K562 (cell line): ENCODE measurements around the gene ELOB. TPM values are rescaled to one million over a fixed set of nuclear protein-coding genes. Genes with fewer than 3 reads are reported as not detected.

Source experiments
- ATAC-seq: fragments of 200-7000 bp; cut with Tn5 transposase; 3 replicates; pipeline ENCODE4 v1.9.1; 2020; ENCODE audit warnings: moderate library complexity
- BruUV-seq: library from RNA; stranded (reverse); fragments of 400-500 nt; replicated peaks from 2 replicates; lab custom pipeline; 2021; lab: Mats Ljungman, UMichigan
- CTCF ChIA-PET: fragments of 300-600 bp; formaldehyde crosslinking; extraction: SDS; loops from one replicate; lab custom pipeline; 2021; ENCODE audit warnings: low intra/inter-chr PET ratio; lab: Yijun Ruan, JAX
- POLR2A ChIA-PET: fragments of 300-600, 350-650 bp; sonication (Branson Sonifier 250); formaldehyde crosslinking; extraction: SDS; loops from one replicate; lab custom pipeline; 2021; ENCODE audit warnings: antibody characterized with exemption, inconsistent platforms; lab: Yijun Ruan, JAX
- DNase-seq, 4 experiments: peaks; one replicate each; pipeline versions ENCODE4 v3.0.0 to v3.0.0-alpha.2; 2011 to 2018; ENCODE audit warnings: low spot score in 3 of 4, mixed read lengths in 3 of 4; ENCODE audit errors: extremely low read depth in 1 of 4
- FAIRE-seq: peaks from 2 replicates; lab custom pipeline; 2011; peaks lifted over from hg19 to GRCh38; lab: Jason Lieb, UNC
- H2AFZ ChIP-seq: 2 replicates; pipeline ENCODE4 v1.6.0; 2011; ENCODE audit warnings: low read depth, low read length, control low read depth, inconsistent platforms
- H3K27ac ChIP-seq: fragments of 200-600 bp; 3 replicates; pipeline ENCODE4 v1.8.0; 2011; ENCODE audit warnings: low read depth, mild to moderate bottlenecking, control low read depth, inconsistent platforms, low read length, moderate library complexity, mixed read lengths; ENCODE audit errors: extremely low read depth
- H3K27me3 ChIP-seq, 2 experiments: fragments of 300-600 bp in 1 of 2; 2 replicates in 1 of 2; 3 replicates in 1 of 2; pipeline versions ENCODE4 v1.6.0 to v1.8.0; 2011; ENCODE audit warnings: inconsistent platforms in 2 of 2, low read length in 2 of 2, mild to moderate bottlenecking in 1 of 2, mixed read lengths in 1 of 2, moderate library complexity in 1 of 2; ENCODE audit not compliant: control insufficient read depth in 2 of 2, insufficient read depth in 2 of 2
- H3K36me3 ChIP-seq: fragments of 300-600 bp; 3 replicates; pipeline ENCODE4 v1.8.0; 2011; ENCODE audit warnings: mild to moderate bottlenecking, low read length, inconsistent platforms; ENCODE audit not compliant: control insufficient read depth, insufficient read depth
- H3K4me1 ChIP-seq, 2 experiments: fragments of 200-600 bp in 1 of 2; replicated peaks in 1 of 2; 2 replicates in 1 of 2; 3 replicates in 1 of 2; pipeline versions ENCODE4 v1.5.1 to v1.8.0; 2011; ENCODE audit warnings: inconsistent platforms in 2 of 2, low read length in 2 of 2, mild to moderate bottlenecking in 1 of 2, mixed read lengths in 1 of 2, moderate library complexity in 1 of 2; ENCODE audit not compliant: control insufficient read depth in 2 of 2, insufficient read depth in 2 of 2
- H3K4me2 ChIP-seq: 2 replicates; pipeline ENCODE4 v1.6.1; 2011; ENCODE audit warnings: low read length, control low read depth, inconsistent platforms, mixed read lengths; ENCODE audit not compliant: insufficient read depth
- H3K4me3 ChIP-seq: fragments of 200-600 bp; sonication (generic), shearing (Covaris generic); 2 replicates; pipeline ENCODE4 v1.5.1; 2016; ENCODE audit warnings: control low read depth, inconsistent platforms
- H3K79me2 ChIP-seq: fragments of 200-600 bp; 3 replicates; pipeline ENCODE4 v1.8.0; 2011; ENCODE audit warnings: low read length, inconsistent platforms; ENCODE audit not compliant: control insufficient read depth, insufficient read depth
- H3K9ac ChIP-seq, 2 experiments: 2 replicates each; pipeline versions ENCODE4 v1.6.0 to v1.6.1; 2011; ENCODE audit warnings: low read depth in 2 of 2, low read length in 2 of 2, control low read depth in 1 of 2, inconsistent platforms in 1 of 2, mild to moderate bottlenecking in 1 of 2, mixed read lengths in 1 of 2; ENCODE audit not compliant: insufficient read depth in 1 of 2
- H3K9me1 ChIP-seq: one replicate; pipeline ENCODE4 v1.6.0; 2011; ENCODE audit warnings: inconsistent platforms, mild to moderate bottlenecking, low read length, moderate library complexity; ENCODE audit not compliant: control insufficient read depth, insufficient read depth
- H3K9me3 ChIP-seq: replicated peaks from 2 replicates; pipeline ENCODE4 v1.5.1; 2011; ENCODE audit warnings: low read depth, low read length, inconsistent platforms; ENCODE audit not compliant: control insufficient read depth, insufficient read depth
- H4K20me1 ChIP-seq: replicated peaks from 2 replicates; pipeline ENCODE4 v1.6.1; 2011; ENCODE audit warnings: low read length, inconsistent platforms, mixed read lengths; ENCODE audit not compliant: control insufficient read depth, insufficient read depth
- CBX3 ChIP-seq, 2 experiments: IDR thresholded peaks; 1 replicate in 1 of 2; 2 replicates in 1 of 2; pipeline ENCODE4 v1.6.1; 2012; ENCODE audit warnings: inconsistent platforms in 2 of 2, low read length in 2 of 2, borderline replicate concordance in 1 of 2, control low read depth in 1 of 2
- ELF1 ChIP-seq: fragments of 200-800 bp; sonication (Bioruptor generic); IDR thresholded peaks from 2 replicates; pipeline ENCODE4 v1.6.1; 2016; ENCODE audit warnings: missing genetic modification characterization, missing compliant biosample characterization
- ESRRA ChIP-seq: fragments of 450-650 bp; IDR thresholded peaks from 2 replicates; pipeline ENCODE4 v1.6.1; 2014; ENCODE audit warnings: low read depth, mild to moderate bottlenecking, moderate library complexity, borderline replicate concordance
- KDM1A ChIP-seq, 2 experiments: fragments of 450-650 bp; IDR thresholded peaks; 2 replicates each; pipeline ENCODE4 v1.6.1; 2016; ENCODE audit warnings: mild to moderate bottlenecking in 2 of 2
- POLR2G ChIP-seq: fragments of 200-400 bp; formaldehyde crosslinking; IDR thresholded peaks from 2 replicates; pipeline ENCODE4 v1.6.1; 2017; ENCODE audit warnings: low read depth, mild to moderate bottlenecking, antibody characterized with exemption, low read length, moderate library complexity
- ZNF41 ChIP-seq: fragments of 250-450 bp; sonication (Bioruptor Pico); conservative IDR thresholded peaks from 2 replicates; pipeline ENCODE4 v1.4.0; 2020; ENCODE audit warnings: mild to moderate bottlenecking
- WGBS: fragments of 100-300 bp; shearing (Covaris generic); methylation state at CpG from one replicate; pipeline ENCODE4 v1.1.6; 2016; ENCODE audit warnings: low coverage, mixed read lengths; ENCODE audit not compliant: insufficient coverage; ENCODE audit errors: missing lambda C conversion rate; 5-methylcytosine and 5-hydroxymethylcytosine counted together
- in situ Hi-C: fragments of 300-500 bp; cut with MboI; formaldehyde crosslinking; loops from 4 replicates; pipeline ENCODE4 v1.15.0; 2018; ENCODE audit warnings: inconsistent platforms, mixed read lengths
- intact Hi-C: fragments of 100-400 bp; cut with micrococcal nuclease; formaldehyde crosslinking; loops from 2 replicates; pipeline ENCODE4 v1.14.2; 2022
- polyA plus RNA-seq, 8 experiments: library from polyadenylated mRNA; depleted of rRNA in 4 of 8; stranded (reverse) in 5 of 8; unstranded in 3 of 8; fragments of >200 nt; fragmentation: Nextera tagmentation in 2 of 8; fragmentation: Illumina TruSeq in 1 of 8; extraction: Ambion mirVana in 2 of 8; extraction: Trizol in 1 of 8; gene quantifications; 2 replicates each; pipeline versions ENCODE4 v1.2.1 to v1.2.3, GENCODE V29; 2011 to 2014; ENCODE audit warnings: inconsistent platforms in 1 of 8, missing spikeins in 1 of 8
- total RNA-seq, 7 experiments: library from RNA; depleted of rRNA in 6 of 7; stranded (reverse); fragments of >200 nt in 6 of 7; fragmentation: Illumina TruSeq in 2 of 7; extraction: Trizol in 2 of 7; gene quantifications; 2 replicates each; pipeline versions ENCODE4 v1.2.1 to v1.2.3, GENCODE V29; 2011 to 2021; ENCODE audit warnings: low replicate concordance in 1 of 7
- TF ChIP-seq, protein P1 (sequence below): fragments of 250-450 bp; sonication (Bioruptor Pico); IDR thresholded peaks from 2 replicates; pipeline ENCODE4 v1.5.0; 2022; ENCODE audit warnings: mild to moderate bottlenecking
- TF ChIP-seq, protein P2 (sequence below): fragments of 250-450 bp; sonication (Bioruptor Pico); IDR thresholded peaks from 2 replicates; pipeline ENCODE4 v1.4.0; 2020; ENCODE audit warnings: borderline replicate concordance
- TF ChIP-seq, protein P3 (sequence below), 2 experiments: IDR thresholded peaks; 2 replicates each; pipeline ENCODE4 v1.6.1; 2011; ENCODE audit warnings: borderline replicate concordance in 1 of 2, control low read depth in 1 of 2, low read depth in 1 of 2, low read length in 1 of 2, mild to moderate bottlenecking in 1 of 2, mixed read lengths in 1 of 2, moderate library complexity in 1 of 2; ENCODE audit not compliant: insufficient read depth in 1 of 2, insufficient read length in 1 of 2, poor library complexity in 1 of 2, severe bottlenecking in 1 of 2; ENCODE audit errors: extremely low read depth in 1 of 2
- TF ChIP-seq, protein P4 (sequence below): sonication (generic); formaldehyde crosslinking; IDR thresholded peaks from 2 replicates; pipeline ENCODE4 v1.8.1; 2023; ENCODE audit warnings: mild to moderate bottlenecking, missing genetic modification reagents

Gene ELOB
- total and polyA plus RNA-seq, 9 of the 15 experiments (the other 6 are each of a cell fraction or from before 2014, with no cell fraction given): 63.2 to 791 (median 237) TPM

DNA sequence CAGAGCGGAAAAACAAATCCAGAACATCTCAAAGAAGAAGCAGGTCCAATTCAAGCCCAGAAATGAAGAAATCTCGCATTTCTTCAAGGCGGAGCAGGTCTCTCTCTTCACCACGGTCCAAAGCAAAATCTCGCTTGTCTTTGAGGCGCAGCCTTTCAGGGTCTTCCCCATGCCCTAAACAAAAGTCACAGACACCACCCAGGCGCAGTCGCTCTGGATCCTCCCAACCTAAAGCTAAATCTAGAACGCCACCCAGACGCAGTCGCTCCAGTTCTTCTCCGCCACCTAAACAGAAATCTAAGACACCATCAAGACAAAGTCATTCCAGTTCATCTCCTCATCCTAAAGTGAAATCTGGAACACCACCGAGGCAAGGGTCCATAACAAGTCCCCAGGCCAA, 14.4 kb downstream of the ELOB start (continued):
- TF ChIP-seq, protein P1, sequence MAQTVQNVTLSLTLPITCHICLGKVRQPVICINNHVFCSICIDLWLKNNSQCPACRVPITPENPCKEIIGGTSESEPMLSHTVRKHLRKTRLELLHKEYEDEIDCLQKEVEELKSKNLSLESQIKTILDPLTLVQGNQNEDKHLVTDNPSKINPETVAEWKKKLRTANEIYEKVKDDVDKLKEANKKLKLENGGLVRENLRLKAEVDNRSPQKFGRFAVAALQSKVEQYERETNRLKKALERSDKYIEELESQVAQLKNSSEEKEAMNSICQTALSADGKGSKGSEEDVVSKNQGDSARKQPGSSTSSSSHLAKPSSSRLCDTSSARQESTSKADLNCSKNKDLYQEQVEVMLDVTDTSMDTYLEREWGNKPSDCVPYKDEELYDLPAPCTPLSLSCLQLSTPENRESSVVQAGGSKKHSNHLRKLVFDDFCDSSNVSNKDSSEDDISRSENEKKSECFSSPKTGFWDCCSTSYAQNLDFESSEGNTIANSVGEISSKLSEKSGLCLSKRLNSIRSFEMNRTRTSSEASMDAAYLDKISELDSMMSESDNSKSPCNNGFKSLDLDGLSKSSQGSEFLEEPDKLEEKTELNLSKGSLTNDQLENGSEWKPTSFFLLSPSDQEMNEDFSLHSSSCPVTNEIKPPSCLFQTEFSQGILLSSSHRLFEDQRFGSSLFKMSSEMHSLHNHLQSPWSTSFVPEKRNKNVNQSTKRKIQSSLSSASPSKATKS (CRISPR knock-in tag): no peak
- TF ChIP-seq ZNF41 (CRISPR knock-in tag) (no peak), ELF1 (no peak), ESRRA (no peak), CBX3 (IDR thresholded peaks at IDR 0.05; ENCODE audit: borderline replicate concordance in 1 of 2, low read length in 2 of 2) (no peak)
- TF ChIP-seq, all 486 proteins: peak for 0

DNA sequence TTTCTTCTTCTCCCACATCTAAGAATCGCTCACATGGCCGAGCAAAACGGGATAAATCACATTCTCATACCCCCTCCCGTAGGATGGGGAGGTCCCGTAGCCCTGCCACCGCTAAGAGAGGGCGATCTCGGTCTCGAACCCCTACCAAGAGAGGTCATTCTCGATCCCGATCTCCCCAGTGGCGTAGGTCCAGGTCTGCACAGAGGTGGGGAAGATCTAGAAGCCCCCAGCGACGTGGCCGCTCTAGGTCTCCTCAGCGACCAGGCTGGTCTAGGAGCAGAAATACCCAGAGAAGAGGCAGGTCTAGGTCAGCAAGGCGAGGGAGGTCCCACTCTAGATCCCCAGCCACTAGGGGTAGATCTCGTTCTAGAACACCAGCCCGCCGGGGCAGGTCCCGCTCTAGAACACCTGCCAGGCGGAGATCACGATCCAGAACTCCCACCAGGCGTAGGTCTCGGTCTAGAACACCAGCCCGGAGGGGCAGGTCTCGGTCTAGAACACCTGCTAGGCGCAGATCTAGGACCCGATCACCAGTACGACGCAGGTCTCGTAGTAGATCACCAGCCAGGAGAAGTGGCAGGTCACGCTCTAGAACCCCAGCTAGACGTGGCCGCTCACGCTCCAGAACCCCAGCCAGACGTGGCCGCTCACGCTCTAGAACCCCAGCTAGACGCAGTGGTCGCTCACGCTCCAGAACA, 15.0 kb downstream of the ELOB start:
- BruUV-seq: no TSS peak
- in situ Hi-C loops (no loop called here), intact Hi-C loops (no loop called here)
- 97% methylated on average over 36 of the region's 42 CpGs for WGBS
- peaks cover 20% of the 10 kb centered on the region for H3K9me3 ChIP-seq
- DNase-seq (no peak), FAIRE-seq (no peak), ATAC-seq (no peak)
- H3K27ac ChIP-seq: no peak overlapping the region
- peaks cover 99% of the 10 kb centered on the region for H3K79me2 ChIP-seq
- H3K9me1 ChIP-seq: no peaks in the 10 kb centered on the region
- no peak overlapping the region for H2AFZ ChIP-seq
- peaks cover 100% of the 10 kb centered on the region for H3K36me3 ChIP-seq
- ChIA-PET POLR2A (interaction anchor here (0.6 to 9.0 kb wide), 6 partner anchors 9 to 600 kb away, joined by 3 to 96 read pairs (median 4); partner anchors contain the start of gene SRRM2), CTCF (no interaction called here)
- H3K4me2 ChIP-seq: no peak overlapping the region
- H3K4me3 ChIP-seq: no peak overlapping the region
- no peaks in the 10 kb centered on the region for H3K27me3 ChIP-seq
- no peaks in the 10 kb centered on the region; the same call in none of the 2 replicates for H4K20me1 ChIP-seq
- no peak overlapping the region for H3K9ac ChIP-seq
- peaks cover 0 to 10% of the 10 kb centered on the region in 2 experiments; a peak in 2 of 5 replicates for H3K4me1 ChIP-seq
- peak in 1 of 2 experiments; percentile 74; a peak in 1 of 4 replicates for TF ChIP-seq KDM1A (IDR thresholded peaks at IDR 0.05)
- TF ChIP-seq, protein P2, sequence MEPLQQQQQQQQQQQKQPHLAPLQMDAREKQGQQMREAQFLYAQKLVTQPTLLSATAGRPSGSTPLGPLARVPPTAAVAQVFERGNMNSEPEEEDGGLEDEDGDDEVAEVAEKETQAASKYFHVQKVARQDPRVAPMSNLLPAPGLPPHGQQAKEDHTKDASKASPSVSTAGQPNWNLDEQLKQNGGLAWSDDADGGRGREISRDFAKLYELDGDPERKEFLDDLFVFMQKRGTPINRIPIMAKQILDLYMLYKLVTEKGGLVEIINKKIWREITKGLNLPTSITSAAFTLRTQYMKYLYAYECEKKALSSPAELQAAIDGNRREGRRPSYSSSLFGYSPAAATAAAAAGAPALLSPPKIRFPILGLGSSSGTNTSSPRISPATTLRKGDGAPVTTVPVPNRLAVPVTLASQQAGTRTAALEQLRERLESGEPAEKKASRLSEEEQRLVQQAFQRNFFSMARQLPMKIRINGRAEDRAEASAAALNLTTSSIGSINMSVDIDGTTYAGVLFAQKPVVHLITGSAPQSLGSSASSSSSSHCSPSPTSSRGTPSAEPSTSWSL (CRISPR knock-in tag): no peak
- peak; percentile 57 for TF ChIP-seq POLR2G
- TF ChIP-seq, protein P3, sequence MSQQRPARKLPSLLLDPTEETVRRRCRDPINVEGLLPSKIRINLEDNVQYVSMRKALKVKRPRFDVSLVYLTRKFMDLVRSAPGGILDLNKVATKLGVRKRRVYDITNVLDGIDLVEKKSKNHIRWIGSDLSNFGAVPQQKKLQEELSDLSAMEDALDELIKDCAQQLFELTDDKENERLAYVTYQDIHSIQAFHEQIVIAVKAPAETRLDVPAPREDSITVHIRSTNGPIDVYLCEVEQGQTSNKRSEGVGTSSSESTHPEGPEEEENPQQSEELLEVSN (IDR thresholded peaks at IDR 0.05; ENCODE audit: borderline replicate concordance in 1 of 2, extremely low read depth in 1 of 2, insufficient read depth in 1 of 2, insufficient read length in 1 of 2, low read depth in 1 of 2, low read length in 1 of 2, poor library complexity in 1 of 2, severe bottlenecking in 1 of 2): peak in 1 of 2 experiments; percentile 10
- TF ChIP-seq, protein P4, sequence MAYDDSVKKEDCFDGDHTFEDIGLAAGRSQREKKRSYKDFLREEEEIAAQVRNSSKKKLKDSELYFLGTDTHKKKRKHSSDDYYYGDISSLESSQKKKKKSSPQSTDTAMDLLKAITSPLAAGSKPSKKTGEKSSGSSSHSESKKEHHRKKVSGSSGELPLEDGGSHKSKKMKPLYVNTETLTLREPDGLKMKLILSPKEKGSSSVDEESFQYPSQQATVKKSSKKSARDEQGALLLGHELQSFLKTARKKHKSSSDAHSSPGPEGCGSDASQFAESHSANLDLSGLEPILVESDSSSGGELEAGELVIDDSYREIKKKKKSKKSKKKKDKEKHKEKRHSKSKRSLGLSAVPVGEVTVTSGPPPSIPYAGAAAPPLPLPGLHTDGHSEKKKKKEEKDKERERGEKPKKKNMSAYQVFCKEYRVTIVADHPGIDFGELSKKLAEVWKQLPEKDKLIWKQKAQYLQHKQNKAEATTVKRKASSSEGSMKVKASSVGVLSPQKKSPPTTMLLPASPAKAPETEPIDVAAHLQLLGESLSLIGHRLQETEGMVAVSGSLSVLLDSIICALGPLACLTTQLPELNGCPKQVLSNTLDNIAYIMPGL (CRISPR knock-in tag): no peak
